ENCODE measurements around the gene KCNJ15.

The KCNJ15 gene

DNA sequence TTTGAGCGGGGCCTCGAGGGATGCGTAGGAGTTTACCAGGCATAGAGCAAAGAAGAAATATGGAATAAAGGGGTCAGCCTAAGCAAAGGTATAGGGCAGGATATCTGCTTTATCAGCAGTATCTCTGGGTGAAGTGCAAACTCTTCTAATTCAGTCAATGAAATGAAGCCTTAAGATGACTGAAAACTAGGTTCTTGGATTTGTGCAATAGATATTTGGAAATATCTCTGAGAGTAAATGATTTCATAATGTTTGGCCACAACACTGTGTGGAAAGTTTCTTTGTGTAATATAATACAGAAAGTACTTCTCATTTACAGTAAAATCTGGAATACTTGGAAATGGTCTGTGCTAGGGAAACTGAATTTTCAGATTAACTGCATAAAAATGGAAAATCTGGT lies 26.1 kb downstream of the KCNJ15 start:
- H3K36me3 ChIP-seq (ENCODE audit: control insufficient read depth, insufficient read depth, low read length): no peaks in the 10 kb centered on the region
- H3K4me3 ChIP-seq (ENCODE audit: low read length): no peak overlapping the region
- no peaks in the 10 kb centered on the region for H3K27me3 ChIP-seq (ENCODE audit: control insufficient read depth, insufficient read depth, low read length)
- H3K27ac ChIP-seq (ENCODE audit: low read depth, low read length): no peak overlapping the region
- H3K4me1 ChIP-seq (ENCODE audit: control insufficient read depth, insufficient read depth, low read length): no peaks in the 10 kb centered on the region
- H3K9ac ChIP-seq (ENCODE audit: low read length): no peak overlapping the region

DNA sequence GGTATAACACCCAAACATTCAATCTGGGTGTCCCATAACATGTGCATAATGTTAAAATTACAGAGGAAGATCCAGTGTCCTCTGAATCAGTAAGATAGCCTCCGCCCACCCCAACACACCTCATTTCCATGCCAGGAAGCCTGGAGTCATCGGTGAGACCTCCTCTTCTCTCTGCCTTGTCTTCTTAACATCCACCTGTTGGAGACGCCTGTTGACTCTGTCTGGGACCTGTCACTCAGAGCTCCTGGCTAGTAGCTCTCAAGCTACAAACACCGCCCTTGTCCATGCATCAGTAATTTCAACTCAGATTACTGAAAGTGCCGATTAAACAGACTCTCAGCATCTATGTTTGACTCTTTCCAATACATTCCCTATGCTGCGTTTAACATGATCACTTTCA lies 27.4 kb downstream of the KCNJ15 start:
- Histone ChIP-seq H3K36me3 (ENCODE audit: control insufficient read depth, insufficient read depth, low read length) (no peaks in the 10 kb centered on the region), H3K27ac (ENCODE audit: low read depth, low read length) (no peak overlapping the region), H3K9ac (ENCODE audit: low read length) (no peak overlapping the region), H3K27me3 (ENCODE audit: control insufficient read depth, insufficient read depth, low read length) (no peaks in the 10 kb centered on the region), H3K4me3 (ENCODE audit: low read length) (no peak overlapping the region), H3K4me1 (ENCODE audit: control insufficient read depth, insufficient read depth, low read length) (no peaks in the 10 kb centered on the region)

DNA sequence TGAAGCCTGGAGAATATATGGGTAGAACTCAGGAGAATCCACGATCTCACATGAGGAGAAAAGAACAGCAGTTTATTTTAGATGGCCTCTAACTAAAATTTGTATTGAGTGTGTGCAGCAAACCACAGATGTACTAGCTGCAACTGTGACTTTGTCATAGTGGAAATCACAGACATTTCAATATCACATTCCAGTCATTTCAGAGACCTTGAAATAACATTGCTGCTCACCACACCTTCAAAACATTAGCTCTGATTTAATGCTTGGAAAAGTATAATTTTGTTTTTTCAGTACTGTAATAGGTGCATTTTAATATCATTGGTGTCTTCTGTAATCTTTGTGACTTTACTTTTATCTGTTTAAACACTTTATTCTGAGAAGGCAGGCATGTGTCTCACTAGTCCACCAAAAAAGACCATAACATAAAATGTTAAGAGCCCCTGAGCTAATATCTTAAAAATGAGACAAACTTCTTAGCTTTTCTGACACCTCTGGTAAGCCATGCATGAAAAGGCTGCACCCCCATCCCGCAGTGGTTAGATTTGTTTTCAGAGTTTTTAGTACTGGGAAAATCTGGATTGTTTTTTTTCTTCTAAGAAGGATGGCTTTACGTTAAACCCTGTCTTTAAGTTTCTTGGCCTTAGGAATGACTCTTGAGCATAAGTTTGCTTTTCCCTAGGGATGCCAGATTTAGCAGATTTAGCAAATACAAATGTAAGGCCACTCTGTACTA lies 30.1 kb downstream of the KCNJ15 start:
- Histone ChIP-seq H3K36me3 (ENCODE audit: control insufficient read depth, insufficient read depth, low read length) (no peaks in the 10 kb centered on the region), H3K27ac (ENCODE audit: low read depth, low read length) (no peak overlapping the region), H3K4me1 (ENCODE audit: control insufficient read depth, insufficient read depth, low read length) (no peaks in the 10 kb centered on the region), H3K9ac (ENCODE audit: low read length) (no peak overlapping the region), H3K4me3 (ENCODE audit: low read length) (no peak overlapping the region), H3K27me3 (ENCODE audit: control insufficient read depth, insufficient read depth, low read length) (no peaks in the 10 kb centered on the region)

DNA sequence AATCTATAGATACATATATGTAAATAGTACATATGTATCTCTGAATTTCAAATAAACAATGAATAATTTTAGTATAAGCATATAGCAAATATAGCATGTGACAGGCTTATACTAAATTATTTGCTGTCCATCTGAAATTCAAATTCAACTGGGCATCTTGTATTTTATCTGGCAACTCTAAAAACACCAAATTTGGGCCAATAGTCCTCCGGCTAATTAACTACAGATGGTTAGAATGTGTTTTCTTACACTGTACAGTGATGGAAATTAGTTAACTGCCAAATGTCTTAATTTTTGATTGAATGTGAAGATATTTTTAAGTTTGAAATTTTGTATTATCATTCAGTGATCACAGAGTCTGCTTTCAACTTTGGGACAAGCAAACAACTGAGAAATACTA lies 30.7 kb downstream of the KCNJ15 start:
- no peak overlapping the region for H3K9ac ChIP-seq (ENCODE audit: low read length)
- H3K27me3 ChIP-seq (ENCODE audit: control insufficient read depth, insufficient read depth, low read length): no peaks in the 10 kb centered on the region
- no peaks in the 10 kb centered on the region for H3K4me1 ChIP-seq (ENCODE audit: control insufficient read depth, insufficient read depth, low read length)
- H3K27ac ChIP-seq (ENCODE audit: low read depth, low read length): no peak overlapping the region
- no peak overlapping the region for H3K4me3 ChIP-seq (ENCODE audit: low read length)
- H3K36me3 ChIP-seq (ENCODE audit: control insufficient read depth, insufficient read depth, low read length): no peaks in the 10 kb centered on the region

DNA sequence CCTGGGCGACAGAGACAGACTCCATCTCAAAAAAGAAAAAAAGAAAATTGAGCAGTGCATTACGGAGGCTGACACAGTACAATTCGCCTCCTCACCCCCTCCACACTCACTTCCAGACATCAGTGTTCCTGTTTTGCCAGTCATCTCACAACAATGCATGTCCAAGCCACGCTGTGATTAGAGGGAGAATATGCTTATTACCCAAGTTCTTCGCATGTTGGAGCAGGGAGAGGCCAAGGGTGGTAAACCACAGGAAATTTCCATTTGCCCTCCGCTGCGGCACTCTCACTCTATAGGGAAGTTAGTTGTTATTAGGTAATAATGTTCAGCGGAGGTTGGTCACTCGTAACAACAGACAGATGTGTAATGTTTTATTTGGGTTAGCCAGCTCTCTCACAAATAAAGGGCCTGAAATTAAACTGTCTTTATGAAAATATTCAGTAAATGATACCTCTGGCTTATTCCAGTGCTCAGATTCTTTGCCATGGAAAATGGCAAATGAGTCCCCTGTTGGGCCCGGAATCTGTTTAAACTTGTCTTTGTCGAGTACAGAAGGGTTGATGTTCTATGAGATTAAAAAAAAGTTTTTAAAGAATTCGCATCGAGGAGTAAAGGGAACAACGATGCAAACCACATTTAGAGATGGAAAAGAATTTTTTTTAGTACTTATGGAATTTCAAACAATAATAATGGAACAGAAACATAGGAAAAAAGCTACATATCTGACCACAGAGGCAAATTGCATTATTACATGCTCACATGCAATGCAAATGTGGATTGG lies 33.1 kb downstream of the KCNJ15 start:
- Histone ChIP-seq H3K36me3 (ENCODE audit: control insufficient read depth, insufficient read depth, low read length) (no peaks in the 10 kb centered on the region), H3K27me3 (ENCODE audit: control insufficient read depth, insufficient read depth, low read length) (no peaks in the 10 kb centered on the region), H3K27ac (ENCODE audit: low read depth, low read length) (no peak overlapping the region), H3K9ac (ENCODE audit: low read length) (no peak overlapping the region), H3K4me1 (ENCODE audit: control insufficient read depth, insufficient read depth, low read length) (no peaks in the 10 kb centered on the region), H3K4me3 (ENCODE audit: low read length) (no peak overlapping the region)

DNA sequence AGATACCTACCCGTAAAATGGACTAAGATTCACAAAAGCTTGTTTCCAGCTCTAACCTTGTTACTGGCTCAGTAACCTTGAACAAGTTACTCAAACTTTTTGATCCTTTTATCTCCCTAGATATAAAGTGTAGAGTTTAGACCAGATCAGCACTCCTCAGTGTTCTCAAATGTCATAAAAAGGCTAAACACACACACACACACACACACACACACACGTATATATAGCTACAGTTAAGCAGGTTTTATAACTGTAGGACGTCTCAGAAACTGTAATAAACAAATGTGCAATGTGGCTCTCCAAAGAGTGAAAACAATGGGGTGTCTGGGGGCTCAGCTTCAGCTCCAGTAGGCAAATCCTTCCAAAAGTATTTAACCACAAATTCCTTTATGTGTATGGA lies 34.0 kb downstream of the KCNJ15 start:
- Histone ChIP-seq H3K4me3 (ENCODE audit: low read length) (no peak overlapping the region), H3K4me1 (ENCODE audit: control insufficient read depth, insufficient read depth, low read length) (no peaks in the 10 kb centered on the region), H3K27ac (ENCODE audit: low read depth, low read length) (no peak overlapping the region), H3K27me3 (ENCODE audit: control insufficient read depth, insufficient read depth, low read length) (no peaks in the 10 kb centered on the region), H3K9ac (ENCODE audit: low read length) (no peak overlapping the region), H3K36me3 (ENCODE audit: control insufficient read depth, insufficient read depth, low read length) (no peaks in the 10 kb centered on the region)

DNA sequence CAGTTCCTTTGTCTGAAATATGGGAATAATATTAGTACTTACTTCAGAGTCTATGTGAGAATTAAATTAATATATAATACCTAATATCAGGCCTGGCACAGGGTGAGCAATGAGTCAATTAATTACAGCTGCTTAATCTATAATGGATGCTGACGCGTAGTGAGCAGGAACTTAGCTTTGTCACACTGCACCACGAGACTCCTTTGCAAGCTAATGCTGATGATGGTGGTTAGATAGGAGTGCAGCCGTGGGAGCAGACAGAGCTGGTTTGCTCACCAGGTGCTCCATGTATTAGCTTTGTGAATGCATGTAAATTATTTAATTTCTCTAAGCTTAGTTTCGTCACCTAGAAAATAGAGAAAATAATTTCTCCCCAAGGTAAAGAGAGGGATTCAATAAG lies 35.1 kb downstream of the KCNJ15 start:
- no peak overlapping the region for H3K9ac ChIP-seq (ENCODE audit: low read length)
- H3K27me3 ChIP-seq (ENCODE audit: control insufficient read depth, insufficient read depth, low read length): no peaks in the 10 kb centered on the region
- H3K4me3 ChIP-seq (ENCODE audit: low read length): no peak overlapping the region
- no peaks in the 10 kb centered on the region for H3K36me3 ChIP-seq (ENCODE audit: control insufficient read depth, insufficient read depth, low read length)
- H3K4me1 ChIP-seq (ENCODE audit: control insufficient read depth, insufficient read depth, low read length): peaks cover 2% of the 10 kb centered on the region
- no peak overlapping the region for H3K27ac ChIP-seq (ENCODE audit: low read depth, low read length)

DNA sequence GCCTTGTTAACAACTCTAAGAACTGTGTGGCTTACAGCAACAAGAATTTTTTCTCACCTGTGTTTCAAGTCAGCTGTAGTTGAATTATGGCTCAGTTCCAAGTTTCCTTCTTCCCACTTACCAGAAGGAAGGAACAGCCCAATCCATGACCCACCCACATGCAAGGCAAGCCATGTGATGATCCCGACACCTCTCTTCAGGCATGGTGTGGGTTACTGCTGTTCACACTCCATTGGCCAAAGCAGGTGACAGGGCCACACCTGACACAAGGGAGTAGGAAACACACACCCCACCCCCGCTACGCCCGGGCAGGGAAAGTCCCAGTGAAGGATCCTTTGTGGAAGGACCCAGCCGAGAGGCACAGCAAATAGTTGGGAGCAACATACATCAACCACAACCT lies 36.3 kb downstream of the KCNJ15 start:
- Histone ChIP-seq H3K4me1 (ENCODE audit: control insufficient read depth, insufficient read depth, low read length) (peaks cover 2% of the 10 kb centered on the region), H3K36me3 (ENCODE audit: control insufficient read depth, insufficient read depth, low read length) (no peaks in the 10 kb centered on the region), H3K4me3 (ENCODE audit: low read length) (no peak overlapping the region), H3K27me3 (ENCODE audit: control insufficient read depth, insufficient read depth, low read length) (no peaks in the 10 kb centered on the region), H3K27ac (ENCODE audit: low read depth, low read length) (no peak overlapping the region), H3K9ac (ENCODE audit: low read length) (no peak overlapping the region)

DNA sequence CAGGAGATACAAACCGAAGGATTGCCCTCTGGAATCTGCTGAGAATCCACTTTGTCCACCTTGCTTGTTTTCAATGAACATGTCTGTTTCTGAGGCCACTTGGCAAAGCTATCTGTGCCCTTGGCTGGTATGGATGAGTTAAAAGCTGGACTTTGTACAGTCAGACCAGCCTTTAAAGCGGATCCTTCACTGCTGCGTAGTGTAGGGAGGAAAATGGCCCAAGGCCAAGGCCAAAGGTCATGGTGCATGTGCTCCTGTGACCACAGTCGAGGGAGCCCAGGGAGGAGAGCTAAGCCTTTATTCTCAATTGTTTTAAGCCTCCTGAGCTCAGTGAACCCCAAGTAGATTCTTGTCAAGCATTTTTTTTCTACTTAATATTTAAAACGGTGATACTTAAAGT lies 37.0 kb downstream of the KCNJ15 start:
- no peak overlapping the region for H3K27ac ChIP-seq (ENCODE audit: low read depth, low read length)
- no peaks in the 10 kb centered on the region for H3K36me3 ChIP-seq (ENCODE audit: control insufficient read depth, insufficient read depth, low read length)
- H3K27me3 ChIP-seq (ENCODE audit: control insufficient read depth, insufficient read depth, low read length): no peaks in the 10 kb centered on the region
- no peak overlapping the region for H3K4me3 ChIP-seq (ENCODE audit: low read length)
- no peak overlapping the region for H3K9ac ChIP-seq (ENCODE audit: low read length)
- H3K4me1 ChIP-seq (ENCODE audit: control insufficient read depth, insufficient read depth, low read length): peaks cover 2% of the 10 kb centered on the region

DNA sequence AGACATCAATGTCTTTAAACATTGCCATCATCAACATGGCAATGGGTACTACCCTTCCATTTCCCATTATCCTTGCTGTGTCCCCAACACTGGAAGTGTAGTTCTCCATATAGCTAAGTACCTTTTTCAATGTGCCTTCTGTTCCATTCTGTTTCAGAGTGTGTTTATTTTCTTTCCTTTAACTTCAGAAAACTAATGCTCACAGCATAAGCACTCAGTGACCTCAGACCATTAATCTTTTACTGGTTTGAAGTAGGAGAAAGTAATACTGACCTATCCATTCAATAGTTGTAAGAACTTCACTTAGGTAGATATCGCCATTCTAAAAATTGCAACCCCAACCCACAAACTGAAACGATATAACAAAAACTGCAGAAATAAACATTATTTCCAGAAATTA lies 37.8 kb downstream of the KCNJ15 start:
- no peaks in the 10 kb centered on the region for H3K36me3 ChIP-seq (ENCODE audit: control insufficient read depth, insufficient read depth, low read length)
- H3K9ac ChIP-seq (ENCODE audit: low read length): no peak overlapping the region
- no peak overlapping the region for H3K27ac ChIP-seq (ENCODE audit: low read depth, low read length)
- H3K4me3 ChIP-seq (ENCODE audit: low read length): no peak overlapping the region
- H3K4me1 ChIP-seq (ENCODE audit: control insufficient read depth, insufficient read depth, low read length): peaks cover 2% of the 10 kb centered on the region
- no peaks in the 10 kb centered on the region for H3K27me3 ChIP-seq (ENCODE audit: control insufficient read depth, insufficient read depth, low read length)

DNA sequence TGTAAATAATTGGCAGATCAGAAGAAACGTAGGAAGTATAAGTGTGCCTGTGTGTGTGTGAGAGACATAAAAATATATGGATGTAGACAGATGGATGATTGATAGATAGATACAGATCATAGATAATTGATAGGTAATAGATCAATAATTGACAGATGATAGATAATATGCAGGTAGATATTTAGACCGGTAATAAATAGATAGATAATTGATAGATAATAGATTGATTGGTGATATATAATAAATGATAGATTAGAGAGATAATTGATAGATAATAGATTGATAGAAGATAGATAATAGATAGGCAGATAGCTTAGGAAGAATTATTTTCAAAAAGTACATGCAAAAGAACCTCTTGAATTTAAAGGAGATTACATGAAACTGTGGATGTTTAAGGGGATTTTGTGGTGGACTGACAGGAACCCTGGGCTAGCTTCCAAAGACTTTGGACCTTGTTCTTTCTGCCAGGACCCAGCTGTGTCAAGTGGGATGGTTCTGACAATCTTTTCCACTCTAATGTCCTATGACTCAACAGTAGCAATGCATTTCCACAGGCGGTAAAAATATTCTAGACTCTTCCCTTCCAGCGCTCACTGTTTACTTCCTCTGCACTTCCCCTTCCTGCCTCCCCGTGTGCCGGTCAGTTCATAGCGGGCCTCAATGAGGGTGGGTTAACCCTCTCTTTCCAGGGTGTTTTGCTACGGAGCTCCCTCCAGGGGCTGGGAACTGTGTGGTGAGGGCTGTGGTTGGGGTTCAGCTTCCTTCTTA lies 39.4 kb downstream of the KCNJ15 start:
- no peaks in the 10 kb centered on the region for H3K36me3 ChIP-seq (ENCODE audit: control insufficient read depth, insufficient read depth, low read length)
- H3K9ac ChIP-seq (ENCODE audit: low read length): no peak overlapping the region
- H3K27me3 ChIP-seq (ENCODE audit: control insufficient read depth, insufficient read depth, low read length): no peaks in the 10 kb centered on the region
- H3K4me3 ChIP-seq (ENCODE audit: low read length): no peak overlapping the region
- H3K4me1 ChIP-seq (ENCODE audit: control insufficient read depth, insufficient read depth, low read length): peaks cover 2% of the 10 kb centered on the region
- H3K27ac ChIP-seq (ENCODE audit: low read depth, low read length): no peak overlapping the region

DNA sequence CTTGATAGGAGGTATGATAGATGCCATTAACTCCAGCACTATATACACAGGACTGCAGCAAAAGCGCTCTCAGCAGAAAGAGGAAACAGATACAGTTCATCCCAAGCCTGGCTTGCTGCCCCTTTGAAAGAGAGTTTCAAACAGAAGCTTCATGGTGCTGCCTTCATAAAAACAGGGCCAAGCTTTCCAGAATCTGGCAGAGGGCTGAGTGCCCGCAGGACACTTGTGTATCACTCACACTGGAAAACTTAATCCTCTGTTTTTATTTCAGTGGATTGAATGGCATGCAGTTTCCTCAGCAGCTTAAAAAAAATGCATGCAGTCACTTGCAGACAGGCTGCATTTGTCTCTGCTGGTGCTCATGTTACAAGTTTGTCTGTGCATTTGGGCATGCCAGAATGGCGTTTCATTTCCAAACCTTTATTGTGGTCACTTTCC lies 40.4 kb downstream of the KCNJ15 start:
- Histone ChIP-seq H3K36me3 (ENCODE audit: control insufficient read depth, insufficient read depth, low read length) (no peaks in the 10 kb centered on the region), H3K9ac (ENCODE audit: low read length) (no peak overlapping the region), H3K4me3 (ENCODE audit: low read length) (no peak overlapping the region), H3K27me3 (ENCODE audit: control insufficient read depth, insufficient read depth, low read length) (no peaks in the 10 kb centered on the region), H3K27ac (ENCODE audit: low read depth, low read length) (no peak overlapping the region), H3K4me1 (ENCODE audit: control insufficient read depth, insufficient read depth, low read length) (peaks cover 2% of the 10 kb centered on the region)

All from rectal smooth muscle tissue (tissue), 1 donor.